MCF 10A (cell line): ENCODE measurements around the gene RHOU. TPM values are rescaled to one million over a fixed set of nuclear protein-coding genes. Genes with fewer than 3 reads are reported as not detected.

ENCODE experiments used
- BruUV-seq: library from RNA; stranded (reverse); fragments of 400-500 nt; replicated peaks from 2 replicates; lab custom pipeline; 2021; lab: Mats Ljungman, UMichigan
- CTCF ChIA-PET: fragments of 300-600 bp; sonication (Branson Sonifier 250); formaldehyde crosslinking; extraction: SDS; loops from one replicate; lab custom pipeline; 2021; ENCODE audit warnings: antibody characterized with exemption, inconsistent platforms; lab: Yijun Ruan, JAX
- POLR2A ChIA-PET: fragments of 300-600, 350-650 bp; sonication (Branson Sonifier 250); formaldehyde crosslinking; extraction: SDS; loops from one replicate; lab custom pipeline; 2020; ENCODE audit warnings: antibody characterized with exemption, inconsistent platforms; lab: Yijun Ruan, JAX
- DNase-seq: peaks from one replicate; pipeline ENCODE4 v3.0.0-alpha.2; 2018; ENCODE audit not compliant: unreplicated experiment
- H3K27ac Mint-ChIP-seq: one replicate; pipeline ENCODE4 v1.8.0; 2022; ENCODE audit warnings: mild to moderate bottlenecking, low read depth, mixed read lengths; ENCODE audit not compliant: unreplicated experiment
- H3K27me3 Mint-ChIP-seq: one replicate; pipeline ENCODE4 v1.8.0; 2022; ENCODE audit warnings: mixed read lengths; ENCODE audit not compliant: insufficient read depth, unreplicated experiment
- H3K36me3 Mint-ChIP-seq: one replicate; pipeline ENCODE4 v1.8.0; 2022; ENCODE audit warnings: mild to moderate bottlenecking, moderate library complexity, mixed read lengths; ENCODE audit not compliant: insufficient read depth, unreplicated experiment
- H3K4me1 Mint-ChIP-seq: one replicate; pipeline ENCODE4 v1.8.0; 2022; ENCODE audit warnings: mixed read lengths; ENCODE audit not compliant: insufficient read depth, unreplicated experiment
- H3K4me3 Mint-ChIP-seq: one replicate; pipeline ENCODE4 v1.8.0; 2022; ENCODE audit warnings: mild to moderate bottlenecking, moderate library complexity, mixed read lengths; ENCODE audit not compliant: unreplicated experiment
- H3K9me3 Mint-ChIP-seq: one replicate; pipeline ENCODE4 v1.8.0; 2022; ENCODE audit warnings: mixed read lengths; ENCODE audit not compliant: unreplicated experiment
- CTCF ChIP-seq: fragments of 200-600 bp; IDR thresholded peaks from one replicate; pipeline ENCODE4 v1.8.0; 2022; ENCODE audit warnings: antibody characterized with exemption, mild to moderate bottlenecking; ENCODE audit not compliant: unreplicated experiment
- intact Hi-C: fragments of 100-400 bp; cut with micrococcal nuclease; formaldehyde crosslinking; loops from 2 replicates; pipeline ENCODE4 v1.14.1; 2022
- total RNA-seq: library from RNA; stranded (reverse); gene quantifications from 2 replicates; pipeline ENCODE4 v1.2.3, GENCODE V29; 2022

Gene RHOU
- total RNA-seq, 1 experiment from 2014 or later = 2.1 TPM

GRCh38 chr1:228706305-228706704 is 29.0 kb upstream of the RHOU start:
- peaks cover 11% of the 10 kb centered on the region for H3K27me3 Mint-ChIP-seq
- no peak for DNase-seq
- no peak for TF ChIP-seq CTCF
- no peaks in the 10 kb centered on the region for H3K36me3 Mint-ChIP-seq
- H3K4me3 Mint-ChIP-seq = no peak overlapping the region
- H3K4me1 Mint-ChIP-seq = no peaks in the 10 kb centered on the region
- H3K27ac Mint-ChIP-seq = no peak overlapping the region
- no TSS peak for BruUV-seq
- H3K9me3 Mint-ChIP-seq = no peaks in the 10 kb centered on the region
- ChIA-PET POLR2A (interaction anchor here (0.6 to 1.2 kb wide), 4 partner anchors 8 to 576 kb away, joined by 3 to 4 read pairs (median 4); no protein-coding TSS in a partner anchor), CTCF (interaction anchor here (0.5 to 1.0 kb wide), 4 partner anchors 13 to 853 kb away, joined by 3 to 4 read pairs (median 3); no protein-coding TSS in a partner anchor)
- intact Hi-C loops = no loop called here

- DNase-seq = no peak
- TF ChIP-seq CTCF = no peak
- ChIA-PET CTCF (no interaction called here), POLR2A (no interaction called here)
- H3K4me3 Mint-ChIP-seq = no peak overlapping the region
- intact Hi-C loops = no loop called here
- peaks cover 8% of the 10 kb centered on the region for H3K9me3 Mint-ChIP-seq
- no peaks in the 10 kb centered on the region for H3K4me1 Mint-ChIP-seq
- no peaks in the 10 kb centered on the region for H3K27me3 Mint-ChIP-seq
- H3K27ac Mint-ChIP-seq = no peak overlapping the region
- no TSS peak for BruUV-seq
- peaks cover 5% of the 10 kb centered on the region for H3K36me3 Mint-ChIP-seq
Observed at GRCh38 chr1:228717081-228717480, 18.2 kb upstream of the RHOU start.

GRCh38 chr1:228721407-228721806 is 13.9 kb upstream of the RHOU start:
- no peaks in the 10 kb centered on the region for H3K9me3 Mint-ChIP-seq

GRCh38 chr1:228723287-228723686 is 12.0 kb upstream of the RHOU start:
- Mint-ChIP-seq H3K36me3 (peaks cover 1% of the 10 kb centered on the region), H3K27ac (no peak overlapping the region), H3K9me3 (no peaks in the 10 kb centered on the region), H3K4me1 (no peaks in the 10 kb centered on the region), H3K27me3 (peaks cover 15% of the 10 kb centered on the region), H3K4me3 (no peak overlapping the region)
- BruUV-seq = no TSS peak
- intact Hi-C loops = no loop called here
- DNase-seq = no peak
- CTCF ChIA-PET = interaction anchor here (1.5 kb wide), 1 partner anchor 504 kb away, joined by 3 read pairs; no protein-coding TSS in a partner anchor
- POLR2A ChIA-PET = interaction anchor here (1.9 kb wide), 1 partner anchor 11 kb away, joined by 8 read pairs; the partner anchor contains the start of gene RHOU
- TF ChIP-seq CTCF = no peak

More at GRCh38 chr1:228721407-228721806, 13.9 kb upstream of the RHOU start:
- intact Hi-C loops = no loop called here
- Mint-ChIP-seq H3K36me3 (peaks cover 5% of the 10 kb centered on the region), H3K4me3 (no peak overlapping the region), H3K27me3 (no peaks in the 10 kb centered on the region), H3K27ac (no peak overlapping the region), H3K4me1 (no peaks in the 10 kb centered on the region)
- POLR2A ChIA-PET = interaction anchor here (0.6 to 1.1 kb wide), 2 partner anchors 73 to 667 kb away, joined by 3 read pairs; no protein-coding TSS in a partner anchor
- TF ChIP-seq CTCF = no peak
- no TSS peak for BruUV-seq
- CTCF ChIA-PET = interaction anchor here (0.7 to 1.9 kb wide), 5 partner anchors 8 to 57 kb away, joined by 3 to 6 read pairs (median 3); partner anchors contain the start of gene RHOU
- no peak for DNase-seq
